ENCODE measurements around the gene PUDP. TPM values are rescaled to one million over a fixed set of nuclear protein-coding genes. Genes with fewer than 3 reads are reported as not detected.
"Not testable (repeated sequence)": the region's sequence is repeated elsewhere in the genome, so short reads cannot be mapped to it uniquely, and the experiment has no call there.

Gene PUDP
- polyA plus RNA-seq, 1 experiment: 32.0 TPM

DNA sequence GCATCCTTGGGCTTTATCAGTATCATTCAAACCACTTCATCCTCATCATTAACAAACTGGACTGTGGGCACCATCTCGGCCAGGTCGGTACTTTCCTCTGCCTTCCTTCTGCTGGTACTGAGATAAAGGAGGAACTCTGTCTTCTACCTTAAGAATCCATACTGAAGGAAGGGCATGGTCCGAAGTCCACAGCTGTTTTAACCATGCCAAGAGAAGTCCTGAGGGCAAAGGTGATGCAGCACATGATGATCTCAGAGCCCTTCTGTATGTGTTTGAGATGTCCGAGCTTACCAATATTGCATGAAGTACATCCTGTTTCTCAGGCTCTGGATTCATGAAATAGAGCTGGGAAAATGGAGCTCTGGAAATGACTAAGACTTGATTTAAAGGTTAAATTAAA lies 126.0 kb downstream of the PUDP start:
- H3K27ac ChIP-seq (ENCODE audit: low read depth, low read length): no peak overlapping the region
- TF ChIP-seq, protein P1, sequence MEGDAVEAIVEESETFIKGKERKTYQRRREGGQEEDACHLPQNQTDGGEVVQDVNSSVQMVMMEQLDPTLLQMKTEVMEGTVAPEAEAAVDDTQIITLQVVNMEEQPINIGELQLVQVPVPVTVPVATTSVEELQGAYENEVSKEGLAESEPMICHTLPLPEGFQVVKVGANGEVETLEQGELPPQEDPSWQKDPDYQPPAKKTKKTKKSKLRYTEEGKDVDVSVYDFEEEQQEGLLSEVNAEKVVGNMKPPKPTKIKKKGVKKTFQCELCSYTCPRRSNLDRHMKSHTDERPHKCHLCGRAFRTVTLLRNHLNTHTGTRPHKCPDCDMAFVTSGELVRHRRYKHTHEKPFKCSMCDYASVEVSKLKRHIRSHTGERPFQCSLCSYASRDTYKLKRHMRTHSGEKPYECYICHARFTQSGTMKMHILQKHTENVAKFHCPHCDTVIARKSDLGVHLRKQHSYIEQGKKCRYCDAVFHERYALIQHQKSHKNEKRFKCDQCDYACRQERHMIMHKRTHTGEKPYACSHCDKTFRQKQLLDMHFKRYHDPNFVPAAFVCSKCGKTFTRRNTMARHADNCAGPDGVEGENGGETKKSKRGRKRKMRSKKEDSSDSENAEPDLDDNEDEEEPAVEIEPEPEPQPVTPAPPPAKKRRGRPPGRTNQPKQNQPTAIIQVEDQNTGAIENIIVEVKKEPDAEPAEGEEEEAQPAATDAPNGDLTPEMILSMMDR (IDR thresholded peaks at IDR 0.05; ENCODE audit: low read depth, low read length): no peak
- ChIA-PET CTCF (no interaction called here), POLR2A (no interaction called here)
- no peak overlapping the region for H3K4me3 ChIP-seq (ENCODE audit: low read depth, low read length)
- no peaks in the 10 kb centered on the region for H3K27me3 ChIP-seq (ENCODE audit: control insufficient read depth, insufficient read depth, low read length)
- no peak for DNase-seq (ENCODE audit: low read depth, low spot score)
- H3K9me3 ChIP-seq (ENCODE audit: control insufficient read depth, insufficient read depth, low read length): no peaks in the 10 kb centered on the region

- no peak overlapping the region for H3K4me3 ChIP-seq (ENCODE audit: low read depth, low read length)
- H3K9me3 ChIP-seq (ENCODE audit: control insufficient read depth, insufficient read depth, low read length): no peaks in the 10 kb centered on the region
- POLR2A ChIA-PET: no interaction called here
- DNase-seq (ENCODE audit: low read depth, low spot score): no peak
- no peak overlapping the region for H3K27ac ChIP-seq (ENCODE audit: low read depth, low read length)
- TF ChIP-seq, protein P1 (IDR thresholded peaks at IDR 0.05; ENCODE audit: low read depth, low read length): no peak
- CTCF ChIA-PET: no interaction called here
- no peaks in the 10 kb centered on the region for H3K27me3 ChIP-seq (ENCODE audit: control insufficient read depth, insufficient read depth, low read length)
These were observed 128.4 kb downstream of the PUDP start for GRCh38 chrX:7019555-7019954.

- H3K27me3 ChIP-seq (ENCODE audit: control insufficient read depth, insufficient read depth, low read length); DNase-seq (ENCODE audit: low read depth, low spot score); H3K27ac ChIP-seq (ENCODE audit: low read depth, low read length); CTCF ChIA-PET; H3K4me3 ChIP-seq (ENCODE audit: low read depth, low read length); H3K9me3 ChIP-seq (ENCODE audit: control insufficient read depth, insufficient read depth, low read length); POLR2A ChIA-PET: not testable (repeated sequence)
These were observed 135.6 kb downstream of the PUDP start for GRCh38 chrX:7012262-7012834.

- DNase-seq (ENCODE audit: low read depth, low spot score); H3K27me3 ChIP-seq (ENCODE audit: control insufficient read depth, insufficient read depth, low read length); H3K9me3 ChIP-seq (ENCODE audit: control insufficient read depth, insufficient read depth, low read length); H3K4me3 ChIP-seq (ENCODE audit: low read depth, low read length); H3K27ac ChIP-seq (ENCODE audit: low read depth, low read length); POLR2A ChIA-PET; CTCF ChIA-PET: not testable (repeated sequence)
These were observed 137.1 kb downstream of the PUDP start for GRCh38 chrX:7010897-7011296.

DNA sequence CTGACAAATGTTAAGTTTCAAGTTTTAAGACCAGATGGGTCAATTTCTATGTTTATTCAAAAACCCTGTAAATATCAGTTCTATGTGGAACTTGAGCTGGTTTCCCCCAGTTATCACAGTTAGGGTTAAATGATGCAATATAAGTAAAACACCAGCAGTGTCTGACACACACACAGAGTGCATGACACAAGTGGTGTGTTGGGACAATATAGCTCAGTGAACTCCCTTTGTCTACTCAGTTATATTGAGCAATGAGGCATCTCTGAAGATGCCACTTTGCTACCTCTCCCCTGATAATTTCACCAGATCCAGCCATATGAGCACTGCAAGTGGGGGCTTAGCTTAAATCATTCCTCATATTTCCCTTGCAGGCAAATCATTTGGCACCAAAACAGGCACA lies 140.6 kb downstream of the PUDP start:
- POLR2A ChIA-PET; CTCF ChIA-PET; H3K4me3 ChIP-seq (ENCODE audit: low read depth, low read length); H3K27me3 ChIP-seq (ENCODE audit: control insufficient read depth, insufficient read depth, low read length); DNase-seq (ENCODE audit: low read depth, low spot score); H3K9me3 ChIP-seq (ENCODE audit: control insufficient read depth, insufficient read depth, low read length); H3K27ac ChIP-seq (ENCODE audit: low read depth, low read length): not testable (repeated sequence)

Small RNA genes lying within 50 kb of the gene (small RNA-seq; reads per million reads assigned to genes)
- gene MIR4767 (ENCODE audit: insufficient read length, low read depth): not detected

Other genes starting within 250 kb of the PUDP start
- 4.6 and 5.0 TPM in 2 replicates for gene STS, start 441 bp downstream of the PUDP start, polyA plus RNA-seq (2011; rRNA removed)

Data from AG04450 (cell line).